Fibroblast of the conjunctiva (primary cell): ENCODE results near the gene KCTD3.
A peak's percentile ranks its signal among the peaks of the same experiment; 100 is the strongest.

Experiments used
- DNase-seq: peaks from one replicate; pipeline ENCODE4 v3.0.0-alpha.2; 2010; ENCODE audit warnings: low read depth

Gene KCTD3

DNA sequence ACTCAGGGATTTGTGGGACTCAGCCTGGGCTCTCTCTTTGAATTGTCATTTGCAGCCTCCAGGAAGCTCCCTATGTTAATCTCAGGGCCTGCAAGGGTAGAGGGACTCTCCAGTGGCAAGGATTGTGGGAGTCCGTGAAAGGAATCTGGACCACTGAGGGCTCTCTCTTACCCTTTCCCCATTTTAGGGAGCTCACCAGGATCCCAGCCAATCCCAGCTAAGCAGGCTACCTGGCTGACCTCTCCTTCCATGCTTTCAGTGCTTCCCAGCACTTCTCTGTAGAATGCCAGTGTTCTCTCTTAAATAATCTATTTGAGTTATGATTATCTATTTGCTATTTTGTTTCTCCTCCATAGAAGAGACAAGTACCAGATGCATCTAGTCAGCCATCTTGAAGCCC lies 9.6 kb upstream of the KCTD3 start:
- no peak for DNase-seq

- DNase-seq = no peak
These were observed 9.0 kb upstream of the KCTD3 start for GRCh38 chr1:215557992-215558626.

GRCh38 chr1:215567491-215568298 lies 591 bp downstream of the KCTD3 start:
- DNase-seq = peak; percentile 27

GRCh38 chr1:215568299-215568692 lies 1.2 kb downstream of the KCTD3 start:
- DNase-seq = peak; percentile 43

- DNase-seq = no peak
These were observed 3.1 kb downstream of the KCTD3 start for GRCh38 chr1:215569986-215570824.

DNA sequence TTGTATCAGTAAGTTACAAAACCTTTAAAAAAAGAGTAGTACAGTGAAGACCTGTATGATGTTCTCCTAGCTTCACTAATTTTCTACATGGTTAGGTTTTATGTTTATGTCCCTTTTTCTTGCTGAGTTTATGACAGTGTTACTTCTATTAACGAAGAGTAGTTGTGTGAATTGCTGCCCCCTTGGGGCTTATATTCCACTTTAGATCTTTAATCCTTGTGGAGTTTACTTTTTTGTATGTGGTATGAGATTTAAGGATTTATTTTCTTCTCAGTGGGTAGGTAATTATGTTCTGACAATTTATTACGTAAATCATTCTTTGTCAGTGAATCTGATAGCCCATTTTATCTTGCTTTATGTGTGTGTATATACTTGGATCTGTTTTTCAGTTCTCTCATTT lies 14.8 kb downstream of the KCTD3 start:
- no peak for DNase-seq

- no peak for DNase-seq
These were observed 16.2 kb downstream of the KCTD3 start for GRCh38 chr1:215583185-215583749.

GRCh38 chr1:215584389-215584788 lies 17.3 kb downstream of the KCTD3 start:
- DNase-seq = no peak

DNA sequence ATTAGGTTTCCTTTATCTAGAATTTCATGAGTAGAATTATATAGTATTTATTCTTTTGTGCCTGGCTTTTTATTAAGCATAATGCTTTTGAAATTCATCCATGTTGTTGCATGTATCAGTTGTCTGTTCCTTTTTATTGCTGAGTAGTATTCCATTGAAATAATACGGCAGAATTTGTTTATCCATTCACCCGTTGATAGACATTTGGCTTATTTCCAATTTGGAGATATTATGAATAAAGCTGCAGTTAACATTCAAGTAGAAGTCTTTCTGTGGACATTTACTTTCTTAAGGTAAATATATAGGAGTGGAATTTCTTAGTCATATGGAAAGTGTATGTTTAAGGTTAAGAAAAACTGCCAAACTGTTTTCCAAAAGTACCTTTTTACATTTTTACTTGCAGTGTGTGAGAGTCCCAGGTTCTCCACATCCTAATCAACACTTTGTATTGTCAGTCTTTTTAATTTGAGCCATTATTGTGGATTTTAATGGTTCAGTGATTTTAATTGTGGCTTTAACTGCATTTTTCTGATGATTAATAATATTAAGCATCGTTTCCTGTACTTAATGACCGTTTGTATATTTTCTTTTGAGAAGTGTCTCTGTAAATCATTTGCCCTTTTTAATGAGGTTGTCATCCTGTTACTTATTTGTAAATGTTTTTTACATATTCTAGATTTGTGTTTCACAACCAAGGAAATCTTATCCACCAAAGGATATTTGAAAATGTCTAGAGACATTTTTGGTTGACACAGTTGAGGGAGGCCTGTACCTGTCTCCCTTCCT lies 22.7 kb downstream of the KCTD3 start:
- DNase-seq = no peak

DNA sequence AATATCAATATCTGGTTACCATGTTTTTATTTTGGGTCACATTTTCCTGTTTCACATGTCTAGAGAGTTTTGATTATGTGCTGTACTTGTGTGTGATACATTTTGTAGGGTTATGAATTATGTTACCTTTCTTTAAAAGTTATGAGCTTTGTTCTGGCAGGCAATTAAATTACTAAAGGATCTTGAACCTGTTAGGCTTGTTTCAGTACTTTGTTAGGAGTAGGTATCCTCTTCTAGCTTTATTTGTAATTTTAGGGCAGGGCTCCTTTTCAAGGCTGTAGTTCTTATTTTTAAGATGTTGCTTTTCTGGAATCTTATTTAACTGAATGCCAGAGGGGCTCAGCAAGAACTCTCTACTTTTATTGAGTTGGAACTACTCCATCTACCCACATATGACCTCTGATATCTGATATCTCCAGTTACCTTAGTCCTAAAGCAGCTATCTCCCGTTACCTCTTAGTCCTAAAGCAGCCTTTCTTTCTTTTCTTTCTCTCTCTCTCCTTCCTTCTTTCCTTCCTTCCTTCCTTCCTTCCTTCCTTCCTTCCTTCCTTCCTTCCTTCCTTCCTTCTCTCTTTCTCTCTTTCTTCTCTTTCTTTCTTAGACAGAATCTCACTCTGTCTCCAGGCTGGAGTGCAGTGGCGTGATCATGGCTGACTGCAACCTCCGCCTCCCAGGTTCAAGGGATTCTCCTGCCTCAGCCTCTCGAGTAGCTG lies 23.8 kb downstream of the KCTD3 start:
- DNase-seq = no peak

GRCh38 chr1:215594640-215595039 lies 27.5 kb downstream of the KCTD3 start:
- DNase-seq = no peak

GRCh38 chr1:215595231-215595630 lies 28.1 kb downstream of the KCTD3 start:
- DNase-seq = no peak

DNA sequence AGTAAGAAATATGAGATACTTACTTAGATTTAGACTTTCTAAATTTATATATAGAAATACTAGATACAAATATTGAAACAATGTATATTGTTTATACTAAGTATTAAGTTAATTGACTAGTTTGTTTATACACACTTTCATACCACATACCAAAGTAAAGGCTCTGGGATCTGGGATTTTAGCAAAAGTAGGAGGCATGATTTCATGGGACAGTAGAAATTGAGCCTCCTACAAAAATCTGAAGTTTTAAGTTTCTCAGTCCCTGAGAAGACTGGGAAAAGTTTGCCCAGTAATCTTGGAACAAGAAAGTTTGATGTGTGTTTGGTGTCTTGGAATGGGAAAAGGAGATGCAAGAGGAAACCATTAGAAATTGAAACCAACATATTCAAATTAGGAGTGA lies 30.9 kb downstream of the KCTD3 start:
- DNase-seq = no peak

GRCh38 chr1:215599418-215600074 lies 32.4 kb downstream of the KCTD3 start:
- peak; percentile 24 for DNase-seq

GRCh38 chr1:215600258-215600792 lies 33.2 kb downstream of the KCTD3 start:
- no peak for DNase-seq

GRCh38 chr1:215600867-215601266 lies 33.8 kb downstream of the KCTD3 start:
- DNase-seq = no peak

DNA sequence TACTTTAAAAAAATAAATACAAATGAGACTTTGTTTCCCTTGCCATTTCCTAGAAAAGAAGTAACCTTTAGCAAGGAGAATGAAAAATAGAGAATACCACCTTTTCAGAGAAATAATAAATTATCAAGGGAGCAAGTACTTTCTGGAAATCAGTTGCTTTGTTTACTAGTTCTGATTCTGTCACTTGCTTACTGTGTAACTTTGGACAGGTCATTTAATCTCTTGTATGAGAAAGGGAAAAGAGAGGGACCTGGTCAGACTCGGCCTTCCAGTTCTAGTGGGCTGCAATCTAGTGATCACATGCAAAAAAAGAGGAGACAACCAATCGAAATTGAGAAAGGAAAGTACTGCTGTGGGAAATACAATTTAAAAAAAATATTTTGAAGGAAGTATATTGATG lies 34.2 kb downstream of the KCTD3 start:
- no peak for DNase-seq

- DNase-seq = no peak
These were observed 36.2 kb downstream of the KCTD3 start for GRCh38 chr1:215603319-215603718.

DNA sequence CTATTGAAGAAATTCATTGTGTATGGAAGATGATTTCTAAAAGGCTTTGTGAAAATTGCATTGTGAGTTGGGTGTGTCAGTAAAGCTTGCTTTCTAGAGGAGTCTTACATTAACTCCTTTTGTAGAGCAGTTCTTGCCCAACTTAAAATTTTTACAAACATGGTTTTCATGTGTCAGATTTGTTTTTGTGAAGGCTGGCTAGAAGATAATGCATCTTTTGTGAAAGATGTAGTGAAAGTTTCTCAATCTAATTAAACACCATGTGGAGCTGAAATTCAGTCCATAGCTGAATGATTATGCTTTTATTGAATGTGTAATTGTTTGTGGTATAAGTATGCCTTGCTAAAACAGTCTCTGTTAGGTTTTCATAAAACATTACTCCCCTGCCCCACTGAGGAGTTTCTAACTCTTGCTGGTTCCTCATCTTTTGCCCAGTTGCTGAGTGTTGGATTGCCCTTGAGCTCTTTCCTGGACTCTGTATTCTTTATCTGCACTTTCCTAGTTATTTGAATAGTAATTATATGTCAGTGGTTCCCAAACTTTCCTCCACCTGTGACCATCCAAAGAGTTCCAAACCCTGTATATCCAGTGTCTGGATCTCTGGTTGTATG lies 38.0 kb downstream of the KCTD3 start:
- DNase-seq = no peak

DNA sequence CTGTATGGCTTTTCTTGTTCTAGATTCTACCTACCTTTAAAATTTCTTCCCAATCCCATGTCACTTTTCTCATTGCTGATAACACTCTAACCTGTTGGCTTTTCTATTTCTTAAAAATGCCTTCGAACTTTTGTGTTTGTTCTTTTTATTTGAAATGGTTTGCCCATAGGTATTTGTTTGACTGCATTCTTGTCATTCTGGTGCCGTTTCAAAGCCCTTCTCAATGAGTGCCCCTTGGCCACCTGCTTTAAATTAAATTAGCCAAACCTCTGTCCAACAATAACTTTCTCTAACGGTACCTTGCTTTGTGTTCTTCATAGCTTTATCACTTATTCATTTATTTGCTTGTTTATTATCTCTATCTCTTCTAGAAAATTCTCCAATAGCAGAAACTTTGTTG lies 38.9 kb downstream of the KCTD3 start:
- no peak for DNase-seq
